NCI-H748 (cell line): ENCODE results near the gene RFTN1.

Experiments used
- DNase-seq: peaks from one replicate; lab custom pipeline; 2025; ENCODE audit not compliant: unreplicated experiment; lab: John Stamatoyannopoulos, UW

The RFTN1 gene

DNA sequence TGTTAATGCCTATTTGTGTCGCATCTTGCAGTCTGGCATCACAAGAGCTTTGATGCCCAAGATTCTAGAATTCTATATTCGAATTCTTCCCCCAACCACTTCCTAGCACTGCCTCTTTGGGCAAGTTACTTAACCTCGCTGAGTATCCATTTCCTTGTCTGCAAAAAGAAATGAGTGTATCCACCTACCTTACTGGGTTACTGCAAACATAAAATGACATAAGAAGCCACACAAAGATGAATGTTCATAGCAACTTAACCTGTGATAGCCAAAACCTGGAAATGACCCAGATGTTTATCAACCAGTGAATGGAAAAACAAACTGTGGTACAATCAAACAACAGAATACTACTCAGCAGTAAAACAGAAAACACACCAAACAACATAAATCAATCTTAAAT is 24.9 kb downstream of the RFTN1 start:
- no peak for DNase-seq

GRCh38 chr3:16487511-16488175 is 25.9 kb downstream of the RFTN1 start:
- DNase-seq = no peak

GRCh38 chr3:16486951-16487480 is 26.5 kb downstream of the RFTN1 start:
- DNase-seq = no peak

DNA sequence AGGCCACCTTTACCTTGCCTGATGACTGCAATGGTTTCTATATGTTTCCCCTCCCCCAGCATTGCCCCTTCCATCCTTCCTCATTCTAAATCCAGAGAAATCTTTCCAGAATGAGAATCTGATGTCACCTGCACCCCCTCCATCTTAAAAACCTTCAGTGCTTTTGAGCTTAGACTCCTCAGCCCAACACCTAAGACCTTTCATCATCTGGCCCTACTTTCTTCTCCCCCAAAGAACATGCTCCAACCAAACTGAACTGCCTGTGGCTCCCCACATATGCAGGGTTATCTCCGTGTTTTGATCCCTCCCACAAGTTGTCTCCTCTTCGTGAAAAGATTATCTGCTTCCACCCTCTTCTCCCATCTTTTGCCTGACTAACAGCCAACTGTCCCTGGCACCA is 27.3 kb downstream of the RFTN1 start:
- DNase-seq = no peak

GRCh38 chr3:16485395-16485992 is 28.0 kb downstream of the RFTN1 start:
- DNase-seq = no peak

- no peak for DNase-seq
These were observed 28.5 kb downstream of the RFTN1 start for GRCh38 chr3:16484984-16485383.

GRCh38 chr3:16484216-16484615 is 29.3 kb downstream of the RFTN1 start:
- no peak for DNase-seq

- DNase-seq = peak; percentile 95
These were observed 30.5 kb downstream of the RFTN1 start for GRCh38 chr3:16482770-16483531.

- no peak for DNase-seq
These were observed 31.2 kb downstream of the RFTN1 start for GRCh38 chr3:16482194-16482769.

DNA sequence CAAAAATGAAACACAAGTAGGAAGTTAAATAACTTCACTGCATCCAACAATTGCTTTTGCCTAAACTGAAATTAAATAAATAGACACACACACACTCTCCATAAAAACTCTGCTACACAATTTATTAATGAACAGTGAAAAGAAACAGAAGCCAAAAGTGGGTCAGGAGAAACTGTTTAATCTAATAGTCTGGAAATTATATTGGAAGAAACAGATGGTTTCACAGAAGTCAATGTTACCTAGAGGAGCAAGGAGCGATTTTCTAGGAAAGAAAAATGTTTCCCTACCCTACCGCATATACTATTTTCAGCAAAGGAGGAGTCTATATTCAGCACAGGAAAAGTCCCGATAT is 32.0 kb downstream of the RFTN1 start:
- DNase-seq = no peak

GRCh38 chr3:16480861-16481545 is 32.5 kb downstream of the RFTN1 start:
- no peak for DNase-seq

- DNase-seq = no peak
These were observed 35.0 kb downstream of the RFTN1 start for GRCh38 chr3:16478516-16478915.

DNA sequence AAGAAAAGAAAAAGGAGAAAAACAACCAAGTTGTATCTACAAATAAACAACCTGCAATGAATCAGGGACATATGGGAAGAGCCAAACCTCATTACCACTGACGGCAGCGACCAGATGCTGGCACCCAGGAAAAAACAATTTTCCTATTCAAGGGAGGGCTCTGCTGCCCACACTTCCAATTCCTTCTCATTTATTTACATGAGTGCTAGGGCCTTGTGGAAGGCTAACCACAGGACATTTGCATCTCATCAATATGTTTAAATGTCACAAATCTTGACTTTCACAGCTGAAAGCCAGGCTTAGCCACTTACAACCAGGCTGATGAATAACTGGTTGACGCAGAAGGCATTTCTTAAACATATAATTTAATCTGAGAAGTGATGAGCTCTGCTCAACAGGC is 36.0 kb downstream of the RFTN1 start:
- no peak for DNase-seq

GRCh38 chr3:16477056-16477455 is 36.4 kb downstream of the RFTN1 start:
- no peak for DNase-seq

DNA sequence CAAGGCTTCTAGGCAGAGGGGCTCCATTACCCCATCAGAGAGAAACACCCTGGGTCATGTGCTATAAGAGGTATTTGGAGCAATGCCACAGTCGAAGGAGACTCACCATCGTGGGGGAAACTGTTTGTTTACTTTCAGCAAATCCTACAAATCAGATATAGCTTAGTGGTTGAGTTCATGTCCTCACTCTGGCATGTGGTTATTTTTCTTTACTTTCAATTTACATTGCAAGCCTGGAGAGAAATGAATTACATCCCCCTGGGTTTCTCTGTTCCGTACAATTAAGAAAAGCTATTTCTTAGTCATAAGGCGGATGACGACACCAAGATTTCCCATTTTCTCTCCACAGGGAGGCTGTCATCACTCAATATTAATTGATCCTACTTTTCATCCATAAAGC is 36.9 kb downstream of the RFTN1 start:
- no peak for DNase-seq

DNA sequence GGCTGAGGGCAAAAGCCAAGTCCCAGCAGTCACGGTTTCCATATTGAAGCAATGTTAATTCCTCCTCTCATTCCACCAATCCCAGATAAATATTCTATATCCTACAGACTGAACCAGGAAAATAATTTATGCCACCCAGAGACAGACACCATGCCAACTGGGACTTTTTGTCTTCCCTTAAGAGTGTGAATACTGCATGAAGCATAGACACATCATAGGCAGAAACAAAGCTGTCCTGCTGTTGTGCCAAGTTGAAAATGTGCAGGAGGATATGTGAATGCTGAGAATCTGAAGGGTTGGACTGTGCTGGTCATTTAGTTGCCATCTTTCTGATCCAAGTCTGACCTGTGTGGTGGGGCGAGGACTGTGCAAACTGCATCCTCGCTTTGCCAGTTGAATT is 37.7 kb downstream of the RFTN1 start:
- DNase-seq = no peak

DNA sequence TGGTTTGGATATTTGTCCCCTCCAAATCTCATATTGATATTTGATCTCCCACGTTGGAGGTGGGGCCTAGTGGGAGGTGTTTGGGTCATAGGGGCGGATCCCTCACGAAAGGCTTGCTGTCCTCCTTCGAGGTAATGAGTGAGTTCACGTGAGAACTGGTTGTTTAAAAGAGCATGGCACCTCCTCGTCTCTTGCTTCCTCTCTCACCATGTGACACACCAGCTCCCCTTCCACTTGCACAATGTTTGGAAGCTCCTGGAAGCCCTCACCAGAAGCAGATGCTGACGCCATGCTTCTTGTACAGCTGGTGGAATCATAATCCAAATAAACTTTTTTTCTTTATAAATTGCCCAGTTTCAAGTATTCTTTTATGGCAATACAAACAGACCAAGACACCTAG is 38.6 kb downstream of the RFTN1 start:
- DNase-seq = no peak

DNA sequence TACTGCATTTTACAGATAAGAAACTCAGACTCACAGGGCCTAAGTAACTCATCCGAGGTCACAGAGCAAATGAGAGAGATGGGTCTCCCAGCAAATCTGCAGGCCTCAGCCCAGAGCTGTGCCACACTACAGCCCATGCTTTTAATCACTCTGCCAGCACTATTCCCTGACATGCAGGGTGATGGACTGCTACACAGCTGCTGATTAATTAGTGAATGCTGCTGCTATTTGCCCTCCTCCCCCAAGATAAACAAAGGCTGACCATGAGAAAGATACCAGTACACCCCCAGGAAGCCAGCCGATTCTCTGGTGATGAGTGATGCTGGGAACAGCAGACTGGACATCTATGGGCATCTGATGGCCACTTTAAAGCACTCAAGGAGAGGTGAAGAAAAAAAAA is 39.3 kb downstream of the RFTN1 start:
- peak; percentile 52 for DNase-seq

DNA sequence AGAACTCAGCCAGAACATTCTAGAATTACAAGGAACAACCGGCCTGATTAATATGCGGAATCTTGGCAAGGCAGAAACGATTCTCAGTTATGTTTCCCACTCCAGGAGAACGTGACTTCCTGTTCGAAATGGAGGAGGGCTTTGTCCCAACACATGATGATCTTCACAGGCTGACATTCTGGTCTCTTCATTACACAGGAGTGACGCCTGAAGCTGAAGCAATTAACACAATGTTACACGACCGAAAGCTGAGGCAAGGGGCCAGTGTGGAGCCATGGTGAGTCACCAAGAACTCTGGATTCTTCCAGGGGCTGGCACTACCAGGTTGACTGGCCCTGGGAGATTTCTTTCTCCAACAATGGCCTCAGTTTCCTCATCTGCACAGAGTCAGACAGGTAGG is 40.9 kb downstream of the RFTN1 start:
- no peak for DNase-seq

DNA sequence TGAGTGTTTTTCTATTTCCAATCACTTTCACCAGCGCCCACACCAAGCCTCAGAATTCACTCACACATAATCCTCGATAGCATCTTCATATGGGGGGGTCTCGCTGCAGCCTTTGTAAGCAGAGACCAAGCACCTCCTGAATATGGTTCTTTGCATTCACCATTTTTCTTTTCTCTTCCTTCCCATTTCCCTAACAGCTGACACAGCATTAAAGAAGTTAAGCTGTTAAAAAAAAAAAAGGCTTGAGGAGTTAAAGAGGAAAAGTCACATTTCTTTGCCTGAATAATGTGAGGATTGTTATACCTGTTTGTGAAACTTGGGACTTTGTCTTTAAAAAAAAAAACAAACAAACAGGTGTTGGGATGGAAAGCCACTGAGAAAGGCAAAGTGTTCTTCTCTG is 41.6 kb downstream of the RFTN1 start:
- no peak for DNase-seq

GRCh38 chr3:16470590-16470989 is 42.9 kb downstream of the RFTN1 start:
- no peak for DNase-seq
